B cell (primary cell): ENCODE measurements around the gene EVI5L.
"Not testable (repeated sequence)": the region's sequence is repeated elsewhere in the genome, so short reads cannot be mapped to it uniquely, and the experiment has no call there.

Experiments
- CTCF ChIP-seq: fragments of 200-600 bp; IDR thresholded peaks from one replicate; pipeline ENCODE4 v1.8.0; 2022; ENCODE audit warnings: antibody characterized with exemption, mild to moderate bottlenecking
- EZH2 ChIP-seq: IDR thresholded peaks from 2 replicates; pipeline ENCODE4 v1.6.1; 2012; ENCODE audit warnings: borderline replicate concordance, low read depth, mild to moderate bottlenecking, moderate library complexity, low read length; ENCODE audit not compliant: insufficient read depth, poor library complexity, severe bottlenecking

- TF ChIP-seq CTCF, EZH2: not testable (repeated sequence)
Measured at GRCh38 chr19:7816040-7816439, 14.0 kb upstream of the EVI5L start.
